ENCODE data around the gene DACH1. TPM values are rescaled to one million over a fixed set of nuclear protein-coding genes. Genes with fewer than 3 reads are reported as not detected.

The DACH1 gene
- total and polyA plus RNA-seq, 4 donors: 9.9 to 30.3 (median 21.1) TPM

- Histone ChIP-seq H3K9me3 (ENCODE audit: control insufficient read depth, insufficient read depth, low read length) (no peaks in the 10 kb centered on the region), H3K4me3 (ENCODE audit: low read depth, low read length) (no peak overlapping the region), H3K27me3 (ENCODE audit: control insufficient read depth, insufficient read depth, low read length) (no peaks in the 10 kb centered on the region), H3K27ac (ENCODE audit: low read depth, low read length) (no peak overlapping the region), H3K4me1 (ENCODE audit: control insufficient read depth, insufficient read depth, low read length) (no peaks in the 10 kb centered on the region), H3K36me3 (ENCODE audit: control insufficient read depth, insufficient read depth, low read length) (no peaks in the 10 kb centered on the region)
- DNase-seq (ENCODE audit: low read depth in 4 of 6, low spot score in 6 of 6): no peak
- 100% methylated on average over 1 of the region's 1 CpG for WGBS (ENCODE audit: insufficient coverage)
These were observed 234.3 kb downstream of the DACH1 start for GRCh38 chr13:71632721-71633120.

DNA sequence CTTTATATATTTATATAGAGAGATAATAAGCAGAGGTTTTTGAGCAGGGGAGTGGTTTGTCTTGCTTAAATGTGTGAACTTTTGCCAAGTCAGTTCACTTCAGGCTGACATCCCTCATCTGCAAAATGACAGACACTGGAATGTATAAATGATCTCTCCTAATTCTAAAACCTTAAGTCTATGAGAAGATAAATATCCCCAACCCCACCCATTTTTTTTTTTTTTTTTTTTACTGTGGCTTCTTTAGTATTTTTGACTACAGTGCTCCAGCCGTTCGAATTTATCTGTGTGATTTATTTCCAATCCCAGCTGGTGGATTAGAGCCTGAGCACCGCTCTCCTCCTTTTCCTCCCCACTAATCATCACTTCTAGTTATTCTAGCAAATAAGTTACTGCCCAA is 234.8 kb downstream of the DACH1 start:
- Histone ChIP-seq H3K36me3 (ENCODE audit: control insufficient read depth, insufficient read depth, low read length) (no peaks in the 10 kb centered on the region), H3K4me3 (ENCODE audit: low read depth, low read length) (no peak overlapping the region), H3K4me1 (ENCODE audit: control insufficient read depth, insufficient read depth, low read length) (no peaks in the 10 kb centered on the region), H3K9me3 (ENCODE audit: control insufficient read depth, insufficient read depth, low read length) (no peaks in the 10 kb centered on the region), H3K27me3 (ENCODE audit: control insufficient read depth, insufficient read depth, low read length) (no peaks in the 10 kb centered on the region), H3K27ac (ENCODE audit: low read depth, low read length) (no peak overlapping the region)
- WGBS (ENCODE audit: insufficient coverage): no CpG with 5 or more reads among the region's 3 CpGs
- DNase-seq (ENCODE audit: low read depth in 4 of 6, low spot score in 6 of 6): no peak

GRCh38 chr13:71629167-71629566 is 237.8 kb downstream of the DACH1 start:
- Histone ChIP-seq H3K9me3 (ENCODE audit: control insufficient read depth, insufficient read depth, low read length) (no peaks in the 10 kb centered on the region), H3K27me3 (ENCODE audit: control insufficient read depth, insufficient read depth, low read length) (no peaks in the 10 kb centered on the region), H3K4me3 (ENCODE audit: low read depth, low read length) (no peak overlapping the region), H3K27ac (ENCODE audit: low read depth, low read length) (no peak overlapping the region), H3K4me1 (ENCODE audit: control insufficient read depth, insufficient read depth, low read length) (no peaks in the 10 kb centered on the region), H3K36me3 (ENCODE audit: control insufficient read depth, insufficient read depth, low read length) (no peaks in the 10 kb centered on the region)
- no CpG with 5 or more reads among the region's 3 CpGs for WGBS (ENCODE audit: insufficient coverage)
- DNase-seq (ENCODE audit: low read depth in 4 of 6, low spot score in 6 of 6): no peak

DNA sequence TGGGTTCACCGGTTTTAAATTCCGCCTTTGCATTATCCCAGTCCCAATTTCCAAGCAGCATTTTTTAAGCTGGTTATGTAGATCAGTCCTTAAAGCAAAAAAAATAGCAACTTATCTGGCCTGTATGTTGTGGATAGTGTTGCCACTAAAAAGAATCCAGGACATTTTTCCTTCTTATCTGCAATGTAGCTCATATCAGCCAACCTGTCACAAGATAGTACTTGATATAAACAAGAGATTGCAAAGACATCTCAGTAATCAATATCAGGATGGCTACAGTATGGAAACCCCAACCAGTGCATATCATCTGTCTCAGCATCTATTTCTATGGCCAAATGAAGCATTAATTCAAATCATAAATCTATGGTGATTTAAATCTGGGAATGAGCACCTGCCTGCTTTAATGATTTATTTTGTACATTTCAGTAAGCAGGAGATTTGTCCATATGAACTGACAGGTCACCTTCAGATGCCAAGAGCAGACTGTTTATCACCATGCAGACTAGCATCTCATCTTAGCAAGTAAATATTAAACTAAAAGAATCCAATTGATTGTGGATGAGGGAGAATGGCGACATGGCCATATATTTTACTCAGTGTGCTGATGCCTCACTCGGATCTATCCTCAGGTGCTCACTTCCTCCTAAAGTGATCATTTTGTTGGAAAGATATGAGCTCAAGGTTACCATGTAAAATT is 240.4 kb downstream of the DACH1 start:
- Histone ChIP-seq H3K27me3 (ENCODE audit: control insufficient read depth, insufficient read depth, low read length) (no peaks in the 10 kb centered on the region), H3K4me3 (ENCODE audit: low read depth, low read length) (no peak overlapping the region)
- no CpG with 5 or more reads among the region's 4 CpGs for whole genome bisulfite sequencing (ENCODE audit: insufficient coverage)

GRCh38 chr13:71625694-71626093 is 241.3 kb downstream of the DACH1 start:
- no peaks in the 10 kb centered on the region for H3K36me3 ChIP-seq (ENCODE audit: control insufficient read depth, insufficient read depth, low read length)
- H3K4me1 ChIP-seq (ENCODE audit: control insufficient read depth, insufficient read depth, low read length): no peaks in the 10 kb centered on the region
- H3K27ac ChIP-seq (ENCODE audit: low read depth, low read length): no peak overlapping the region
- no peaks in the 10 kb centered on the region for H3K27me3 ChIP-seq (ENCODE audit: control insufficient read depth, insufficient read depth, low read length)
- H3K4me3 ChIP-seq (ENCODE audit: low read depth, low read length): no peak overlapping the region
- no peaks in the 10 kb centered on the region for H3K9me3 ChIP-seq (ENCODE audit: control insufficient read depth, insufficient read depth, low read length)
- DNase-seq (ENCODE audit: low read depth in 4 of 6, low spot score in 6 of 6): no peak

More for the DNA sequence above, 240.4 kb downstream of the DACH1 start:
- no peaks in the 10 kb centered on the region for H3K36me3 ChIP-seq (ENCODE audit: control insufficient read depth, insufficient read depth, low read length)
- no peaks in the 10 kb centered on the region for H3K4me1 ChIP-seq (ENCODE audit: control insufficient read depth, insufficient read depth, low read length)
- H3K9me3 ChIP-seq (ENCODE audit: control insufficient read depth, insufficient read depth, low read length): no peaks in the 10 kb centered on the region
- no peak for DNase-seq (ENCODE audit: low read depth in 4 of 6, low spot score in 6 of 6)
- no peak overlapping the region for H3K27ac ChIP-seq (ENCODE audit: low read depth, low read length)

GRCh38 chr13:71624653-71625600 is 242.1 kb downstream of the DACH1 start:
- Histone ChIP-seq H3K4me1 (ENCODE audit: control insufficient read depth, insufficient read depth, low read length) (no peaks in the 10 kb centered on the region), H3K9me3 (ENCODE audit: control insufficient read depth, insufficient read depth, low read length) (no peaks in the 10 kb centered on the region), H3K27me3 (ENCODE audit: control insufficient read depth, insufficient read depth, low read length) (no peaks in the 10 kb centered on the region), H3K36me3 (ENCODE audit: control insufficient read depth, insufficient read depth, low read length) (no peaks in the 10 kb centered on the region), H3K27ac (ENCODE audit: low read depth, low read length) (no peak overlapping the region), H3K4me3 (ENCODE audit: low read depth, low read length) (no peak overlapping the region)
- 78% methylated on average over 2 of the region's 5 CpGs for WGBS (ENCODE audit: insufficient coverage)
- peak in 2 of 6 donors; percentile 17 to 75 for DNase-seq (ENCODE audit: low read depth in 4 of 6, low spot score in 6 of 6)

- Histone ChIP-seq H3K36me3 (ENCODE audit: control insufficient read depth, insufficient read depth, low read length) (no peaks in the 10 kb centered on the region), H3K27ac (ENCODE audit: low read depth, low read length) (no peak overlapping the region), H3K27me3 (ENCODE audit: control insufficient read depth, insufficient read depth, low read length) (no peaks in the 10 kb centered on the region), H3K4me3 (ENCODE audit: low read depth, low read length) (no peak overlapping the region), H3K9me3 (ENCODE audit: control insufficient read depth, insufficient read depth, low read length) (no peaks in the 10 kb centered on the region), H3K4me1 (ENCODE audit: control insufficient read depth, insufficient read depth, low read length) (no peaks in the 10 kb centered on the region)
- WGBS (ENCODE audit: insufficient coverage): 36% methylated on average over 4 of the region's 11 CpGs
- DNase-seq (ENCODE audit: low read depth in 4 of 6, low spot score in 6 of 6): peak in 4 of 6 donors; percentile 15 to 89 (median 24)
These were observed 245.6 kb downstream of the DACH1 start for GRCh38 chr13:71621174-71622124.

DNA sequence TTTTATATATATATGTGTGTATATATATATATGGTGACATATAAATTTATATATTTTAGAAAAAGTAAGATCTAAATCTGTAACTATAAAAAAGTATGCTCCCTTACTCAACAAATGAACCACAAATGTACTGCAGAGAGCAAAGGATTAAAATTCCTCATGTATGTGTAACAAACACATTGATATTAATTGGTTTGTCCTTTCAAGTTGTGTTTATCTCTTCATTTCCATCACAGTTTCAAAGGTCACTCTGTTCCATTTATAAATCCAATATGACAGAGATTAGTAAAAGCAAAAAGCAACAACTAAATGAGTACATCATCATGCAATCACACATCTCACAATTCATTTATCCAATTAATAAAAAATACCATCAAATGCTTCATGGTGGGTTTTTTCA is 247.9 kb downstream of the DACH1 start:
- Histone ChIP-seq H3K27me3 (ENCODE audit: control insufficient read depth, insufficient read depth, low read length) (no peaks in the 10 kb centered on the region), H3K27ac (ENCODE audit: low read depth, low read length) (no peak overlapping the region), H3K9me3 (ENCODE audit: control insufficient read depth, insufficient read depth, low read length) (no peaks in the 10 kb centered on the region), H3K4me1 (ENCODE audit: control insufficient read depth, insufficient read depth, low read length) (no peaks in the 10 kb centered on the region), H3K36me3 (ENCODE audit: control insufficient read depth, insufficient read depth, low read length) (no peaks in the 10 kb centered on the region), H3K4me3 (ENCODE audit: low read depth, low read length) (no peak overlapping the region)
- no peak for DNase-seq (ENCODE audit: low read depth in 4 of 6, low spot score in 6 of 6)

GRCh38 chr13:71618159-71618558 is 248.8 kb downstream of the DACH1 start:
- Histone ChIP-seq H3K27me3 (ENCODE audit: control insufficient read depth, insufficient read depth, low read length) (no peaks in the 10 kb centered on the region), H3K36me3 (ENCODE audit: control insufficient read depth, insufficient read depth, low read length) (no peaks in the 10 kb centered on the region), H3K27ac (ENCODE audit: low read depth, low read length) (no peak overlapping the region), H3K9me3 (ENCODE audit: control insufficient read depth, insufficient read depth, low read length) (no peaks in the 10 kb centered on the region), H3K4me3 (ENCODE audit: low read depth, low read length) (no peak overlapping the region), H3K4me1 (ENCODE audit: control insufficient read depth, insufficient read depth, low read length) (no peaks in the 10 kb centered on the region)
- DNase-seq (ENCODE audit: low read depth in 4 of 6, low spot score in 6 of 6): no peak
